Upper lobe of left lung (tissue), 4 donors: Measurements from ENCODE around the gene CRIP3.

ENCODE experiments used
- POLR2A ChIP-seq, 4 donors: fragments of 450-650 bp; IDR thresholded peaks; one replicate each; pipeline ENCODE4 v1.5.1; 2016 to 2017; ENCODE audit warnings: antibody characterized with exemption in 4 of 4, mild to moderate bottlenecking in 2 of 4
- POLR2AphosphoS5 ChIP-seq, 2 donors: sonication (generic); formaldehyde crosslinking; IDR thresholded peaks; one replicate each; pipeline ENCODE4 v1.5.1; 2017; ENCODE audit warnings: antibody characterized with exemption in 2 of 2
- TF ChIP-seq, protein P1 (sequence below), 6 experiments: fragments of 450-650 bp in 4 of 6; fragments of 200-600 bp in 2 of 6; sonication (generic) in 2 of 6; IDR thresholded peaks; one replicate each; pipeline ENCODE4 v1.5.1; 2016 to 2019; ENCODE audit warnings: antibody characterized with exemption in 6 of 6

DNA sequence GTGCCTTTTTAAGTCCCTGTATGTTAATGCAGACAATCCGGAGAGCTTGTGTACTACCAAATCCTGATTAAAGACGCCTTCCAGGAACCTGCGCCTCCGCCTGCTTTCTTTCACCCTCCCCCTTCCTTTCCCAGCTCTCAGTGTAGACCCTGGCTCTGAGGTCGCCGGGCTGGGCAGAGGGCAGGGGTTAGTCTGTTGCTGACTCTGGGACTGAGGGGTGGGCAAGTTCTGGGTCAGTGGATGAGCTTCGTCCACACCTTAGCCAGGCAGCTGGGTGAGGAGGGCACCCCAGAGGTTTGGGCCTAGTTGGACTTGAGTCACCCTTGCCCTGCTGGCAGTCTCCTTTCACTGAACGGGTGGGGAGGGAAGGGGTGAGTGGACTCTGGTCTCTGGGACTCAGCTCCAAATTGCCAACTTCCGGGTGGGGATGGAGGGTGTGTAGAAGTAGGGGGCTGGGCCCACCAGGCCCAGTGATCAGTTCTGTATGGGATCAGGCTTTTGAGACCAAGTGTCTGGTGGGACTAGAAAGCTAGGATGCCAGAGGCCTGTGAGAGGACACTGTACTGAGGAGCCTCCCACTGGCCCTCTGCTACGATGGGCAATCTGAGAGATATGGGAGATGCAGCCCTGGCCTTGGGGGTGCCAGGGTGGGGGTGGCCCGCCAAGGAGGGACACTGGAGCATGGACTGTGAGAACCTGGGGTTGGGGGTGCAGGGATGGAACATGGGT, 31.9 kb downstream of the CRIP3 start:
- TF ChIP-seq, protein P1, sequence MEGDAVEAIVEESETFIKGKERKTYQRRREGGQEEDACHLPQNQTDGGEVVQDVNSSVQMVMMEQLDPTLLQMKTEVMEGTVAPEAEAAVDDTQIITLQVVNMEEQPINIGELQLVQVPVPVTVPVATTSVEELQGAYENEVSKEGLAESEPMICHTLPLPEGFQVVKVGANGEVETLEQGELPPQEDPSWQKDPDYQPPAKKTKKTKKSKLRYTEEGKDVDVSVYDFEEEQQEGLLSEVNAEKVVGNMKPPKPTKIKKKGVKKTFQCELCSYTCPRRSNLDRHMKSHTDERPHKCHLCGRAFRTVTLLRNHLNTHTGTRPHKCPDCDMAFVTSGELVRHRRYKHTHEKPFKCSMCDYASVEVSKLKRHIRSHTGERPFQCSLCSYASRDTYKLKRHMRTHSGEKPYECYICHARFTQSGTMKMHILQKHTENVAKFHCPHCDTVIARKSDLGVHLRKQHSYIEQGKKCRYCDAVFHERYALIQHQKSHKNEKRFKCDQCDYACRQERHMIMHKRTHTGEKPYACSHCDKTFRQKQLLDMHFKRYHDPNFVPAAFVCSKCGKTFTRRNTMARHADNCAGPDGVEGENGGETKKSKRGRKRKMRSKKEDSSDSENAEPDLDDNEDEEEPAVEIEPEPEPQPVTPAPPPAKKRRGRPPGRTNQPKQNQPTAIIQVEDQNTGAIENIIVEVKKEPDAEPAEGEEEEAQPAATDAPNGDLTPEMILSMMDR (IDR thresholded peaks at IDR 0.05): no peak
- no peak for TF ChIP-seq POLR2AphosphoS5 (IDR thresholded peaks at IDR 0.05)
- no peak for TF ChIP-seq POLR2A (IDR thresholded peaks at IDR 0.05)
